ENCODE measurements around the gene STARD3.

DNA sequence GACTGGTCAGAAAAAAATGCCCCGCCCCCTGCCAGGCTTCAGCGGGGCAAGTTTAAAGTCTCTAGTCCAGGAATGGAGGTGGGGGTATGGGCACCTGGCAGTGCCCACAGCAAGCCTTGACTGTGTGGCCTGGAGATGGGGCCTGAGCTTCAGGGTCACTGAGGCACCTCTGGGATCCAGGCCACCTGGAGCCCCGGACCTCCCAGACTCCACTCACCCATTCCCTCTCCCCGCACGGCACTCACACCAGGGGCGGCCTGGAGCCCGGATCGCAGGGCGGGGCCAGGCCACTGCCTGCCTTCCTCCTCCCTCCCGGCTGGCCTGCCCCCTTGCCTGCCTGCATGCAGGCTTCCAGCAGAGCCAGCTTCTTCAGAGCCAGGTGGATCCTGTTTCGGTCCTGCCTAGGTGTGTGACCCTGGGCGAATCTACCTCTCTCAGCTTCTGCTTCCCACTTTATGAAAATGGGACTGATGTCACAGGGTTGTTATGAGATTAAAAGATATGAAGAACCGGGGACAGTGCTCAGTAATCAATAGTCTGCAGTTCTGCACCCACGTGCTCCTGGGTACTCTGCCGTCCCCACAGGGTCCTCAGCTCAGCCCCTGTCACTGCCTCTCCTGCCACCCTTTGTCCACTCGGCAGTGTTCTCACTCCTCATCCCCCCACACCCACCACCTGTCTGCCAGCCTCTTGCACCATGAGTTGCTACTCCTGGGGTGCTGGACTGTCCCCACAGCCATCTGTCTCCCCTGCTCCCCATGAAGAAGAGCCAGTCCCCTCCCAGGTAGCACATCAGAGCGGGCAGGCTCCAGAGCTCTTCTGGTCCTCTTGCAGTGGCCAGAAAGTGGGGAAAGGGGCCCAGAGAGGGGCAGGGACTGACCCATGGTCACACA lies 27.0 kb downstream of the STARD3 start:
- TF ChIP-seq, protein P1, sequence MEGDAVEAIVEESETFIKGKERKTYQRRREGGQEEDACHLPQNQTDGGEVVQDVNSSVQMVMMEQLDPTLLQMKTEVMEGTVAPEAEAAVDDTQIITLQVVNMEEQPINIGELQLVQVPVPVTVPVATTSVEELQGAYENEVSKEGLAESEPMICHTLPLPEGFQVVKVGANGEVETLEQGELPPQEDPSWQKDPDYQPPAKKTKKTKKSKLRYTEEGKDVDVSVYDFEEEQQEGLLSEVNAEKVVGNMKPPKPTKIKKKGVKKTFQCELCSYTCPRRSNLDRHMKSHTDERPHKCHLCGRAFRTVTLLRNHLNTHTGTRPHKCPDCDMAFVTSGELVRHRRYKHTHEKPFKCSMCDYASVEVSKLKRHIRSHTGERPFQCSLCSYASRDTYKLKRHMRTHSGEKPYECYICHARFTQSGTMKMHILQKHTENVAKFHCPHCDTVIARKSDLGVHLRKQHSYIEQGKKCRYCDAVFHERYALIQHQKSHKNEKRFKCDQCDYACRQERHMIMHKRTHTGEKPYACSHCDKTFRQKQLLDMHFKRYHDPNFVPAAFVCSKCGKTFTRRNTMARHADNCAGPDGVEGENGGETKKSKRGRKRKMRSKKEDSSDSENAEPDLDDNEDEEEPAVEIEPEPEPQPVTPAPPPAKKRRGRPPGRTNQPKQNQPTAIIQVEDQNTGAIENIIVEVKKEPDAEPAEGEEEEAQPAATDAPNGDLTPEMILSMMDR (IDR thresholded peaks at IDR 0.05; ENCODE audit: low read length): no peak
- no peak for TF ChIP-seq EZH2 (IDR thresholded peaks at IDR 0.05; ENCODE audit: borderline replicate concordance, low read length)
